HG02981 (cell line): ENCODE results near the gene ARHGEF7.

ENCODE experiments used
- ATAC-seq: cut with Tn5 transposase; IDR thresholded peaks from one replicate; pipeline ENCODE4 v1.9.1; 2021; ENCODE audit warnings: mild to moderate bottlenecking, moderate library complexity; ENCODE audit not compliant: unreplicated experiment

The ARHGEF7 gene

GRCh38 chr13:111166882-111167675 is 52.0 kb downstream of the ARHGEF7 start:
- no peak for ATAC-seq

- ATAC-seq, result no peak
Observed at GRCh38 chr13:111168107-111168506, 53.0 kb downstream of the ARHGEF7 start.

GRCh38 chr13:111171112-111171511 is 56.0 kb downstream of the ARHGEF7 start:
- ATAC-seq, result no peak

- ATAC-seq, result no peak
Observed at GRCh38 chr13:111171629-111172028, 56.5 kb downstream of the ARHGEF7 start.

GRCh38 chr13:111174377-111175114 is 59.4 kb downstream of the ARHGEF7 start:
- ATAC-seq, result no peak

GRCh38 chr13:111175372-111175771 is 60.3 kb downstream of the ARHGEF7 start:
- ATAC-seq, result no peak

GRCh38 chr13:111175935-111176334 is 60.8 kb downstream of the ARHGEF7 start:
- no peak for ATAC-seq

- ATAC-seq, result no peak
Observed at GRCh38 chr13:111176421-111176820, 61.3 kb downstream of the ARHGEF7 start.

- peak; percentile 90 for ATAC-seq
Observed at GRCh38 chr13:111177081-111177711, 62.1 kb downstream of the ARHGEF7 start.

- ATAC-seq, result no peak
Observed at GRCh38 chr13:111177921-111178320, 62.8 kb downstream of the ARHGEF7 start.

GRCh38 chr13:111178402-111178801 is 63.3 kb downstream of the ARHGEF7 start:
- ATAC-seq, result no peak

GRCh38 chr13:111179908-111180760 is 65.0 kb downstream of the ARHGEF7 start:
- ATAC-seq, result no peak

GRCh38 chr13:111181977-111182376 is 66.9 kb downstream of the ARHGEF7 start:
- no peak for ATAC-seq

GRCh38 chr13:111183087-111183645 is 68.1 kb downstream of the ARHGEF7 start:
- no peak for ATAC-seq

- ATAC-seq, result no peak
Observed at GRCh38 chr13:111183959-111184358, 68.8 kb downstream of the ARHGEF7 start.

GRCh38 chr13:111184458-111185401 is 69.6 kb downstream of the ARHGEF7 start:
- ATAC-seq, result peak; percentile 88

- ATAC-seq, result no peak
Observed at GRCh38 chr13:111186305-111186935, 71.3 kb downstream of the ARHGEF7 start.

GRCh38 chr13:111187960-111188541 is 72.9 kb downstream of the ARHGEF7 start:
- no peak for ATAC-seq
